ENCODE data around the gene CARNS1.

GRCh38 chr11:67397536-67397935, 17.9 kb upstream of the CARNS1 start:
- TF ChIP-seq, protein P1, sequence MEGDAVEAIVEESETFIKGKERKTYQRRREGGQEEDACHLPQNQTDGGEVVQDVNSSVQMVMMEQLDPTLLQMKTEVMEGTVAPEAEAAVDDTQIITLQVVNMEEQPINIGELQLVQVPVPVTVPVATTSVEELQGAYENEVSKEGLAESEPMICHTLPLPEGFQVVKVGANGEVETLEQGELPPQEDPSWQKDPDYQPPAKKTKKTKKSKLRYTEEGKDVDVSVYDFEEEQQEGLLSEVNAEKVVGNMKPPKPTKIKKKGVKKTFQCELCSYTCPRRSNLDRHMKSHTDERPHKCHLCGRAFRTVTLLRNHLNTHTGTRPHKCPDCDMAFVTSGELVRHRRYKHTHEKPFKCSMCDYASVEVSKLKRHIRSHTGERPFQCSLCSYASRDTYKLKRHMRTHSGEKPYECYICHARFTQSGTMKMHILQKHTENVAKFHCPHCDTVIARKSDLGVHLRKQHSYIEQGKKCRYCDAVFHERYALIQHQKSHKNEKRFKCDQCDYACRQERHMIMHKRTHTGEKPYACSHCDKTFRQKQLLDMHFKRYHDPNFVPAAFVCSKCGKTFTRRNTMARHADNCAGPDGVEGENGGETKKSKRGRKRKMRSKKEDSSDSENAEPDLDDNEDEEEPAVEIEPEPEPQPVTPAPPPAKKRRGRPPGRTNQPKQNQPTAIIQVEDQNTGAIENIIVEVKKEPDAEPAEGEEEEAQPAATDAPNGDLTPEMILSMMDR (conservative IDR thresholded peaks at IDR 0.05; ENCODE audit: low read depth, low read length): no peak
- no peak for TF ChIP-seq EZH2 (IDR thresholded peaks at IDR 0.05; ENCODE audit: borderline replicate concordance, low read depth, low read length, poor library complexity, severe bottlenecking)

All from A673 (cell line).